NCI-H1417 (cell line): ENCODE data around the gene SPRN.
"Not testable (repeated sequence)": the region's sequence is repeated elsewhere in the genome, so short reads cannot be mapped to it uniquely, and the experiment has no call there.

Source experiments
- DNase-seq, 3 experiments: peaks; one replicate each; lab custom pipeline; 2025; lab: John Stamatoyannopoulos, UW

The SPRN gene

GRCh38 chr10:133424601-133425000 lies at the start of gene SPRN:
Gene SPRN (minus strand): TSS chr10:133424625. CDS start chr10:133423681, 944 bp downstream.
- not testable (repeated sequence) for DNase-seq

- DNase-seq, result no peak
Observed at GRCh38 chr10:133474027-133474426, 49.6 kb upstream of the SPRN start.

GRCh38 chr10:133473270-133473669 lies 48.8 kb upstream of the SPRN start:
- no peak for DNase-seq

GRCh38 chr10:133471300-133472109 lies 47.1 kb upstream of the SPRN start:
- DNase-seq, result no peak

- DNase-seq, result not testable (repeated sequence)
Observed at GRCh38 chr10:133469205-133469604, 44.8 kb upstream of the SPRN start.

- DNase-seq, result no peak
Observed at GRCh38 chr10:133467286-133467911, 43.0 kb upstream of the SPRN start.

GRCh38 chr10:133466683-133467275 lies 42.4 kb upstream of the SPRN start:
- no peak for DNase-seq

GRCh38 chr10:133465950-133466474 lies 41.6 kb upstream of the SPRN start:
- DNase-seq, result no peak

GRCh38 chr10:133465191-133465949 lies 40.9 kb upstream of the SPRN start:
- DNase-seq, result no peak

GRCh38 chr10:133464582-133465031 lies 40.2 kb upstream of the SPRN start:
- no peak for DNase-seq

GRCh38 chr10:133462512-133463305 lies 38.3 kb upstream of the SPRN start:
- DNase-seq, result no peak

GRCh38 chr10:133461841-133462240 lies 37.4 kb upstream of the SPRN start:
- no peak for DNase-seq

GRCh38 chr10:133461027-133461426 lies 36.6 kb upstream of the SPRN start:
- DNase-seq, result no peak

- no peak for DNase-seq
Observed at GRCh38 chr10:133460208-133460769, 35.9 kb upstream of the SPRN start.

GRCh38 chr10:133459454-133460207 lies 35.2 kb upstream of the SPRN start:
- DNase-seq, result no peak

- DNase-seq, result no peak
Observed at GRCh38 chr10:133458710-133459453, 34.5 kb upstream of the SPRN start.

GRCh38 chr10:133458021-133458709 lies 33.7 kb upstream of the SPRN start:
- no peak for DNase-seq

GRCh38 chr10:133457100-133457841 lies 32.8 kb upstream of the SPRN start:
- no peak for DNase-seq
